HEK293 (cell line): ENCODE measurements around the gene KRABD2.
A peak's percentile ranks its signal among the peaks of the same experiment; 100 is the strongest.

Experiments used
- CTCF ChIA-PET: fragments of 350-600 bp; formaldehyde crosslinking; extraction: SDS; loops from one replicate; lab custom pipeline; 2021; ENCODE audit warnings: antibody characterized with exemption; lab: Yijun Ruan, JAX
- POLR2A ChIA-PET: fragments of 300-600 bp; formaldehyde crosslinking; extraction: SDS; loops from one replicate; lab custom pipeline; 2020; ENCODE audit warnings: antibody characterized with exemption, inconsistent platforms; lab: Yijun Ruan, JAX
- H3K27ac ChIP-seq: fragments of 200-500 bp; sonication (Bioruptor generic); 2 replicates; pipeline ENCODE4 v1.5.1; 2014; ENCODE audit warnings: low read depth, low read length, control low read depth, inconsistent platforms; ENCODE audit errors: extremely low read depth
- H3K36me3 ChIP-seq, 2 experiments: fragments of 200-500 bp in 1 of 2; sonication (Bioruptor generic) in 1 of 2; 1 replicate in 1 of 2; 2 replicates in 1 of 2; pipeline ENCODE4 v1.5.1; 2014 to 2017; ENCODE audit warnings: inconsistent platforms in 2 of 2, low read length in 2 of 2; ENCODE audit not compliant: control insufficient read depth in 2 of 2, insufficient read depth in 1 of 2
- H3K4me1 ChIP-seq: fragments of 200-500 bp; sonication (Bioruptor generic); 2 replicates; pipeline ENCODE4 v1.5.1; 2014; ENCODE audit warnings: mild to moderate bottlenecking, low read length, inconsistent platforms; ENCODE audit not compliant: control insufficient read depth, insufficient read depth
- H3K4me3 ChIP-seq: 2 replicates; pipeline ENCODE4 v1.5.1; 2011; ENCODE audit warnings: low read depth, mild to moderate bottlenecking, control low read depth, low read length, moderate library complexity
- H3K9me3 ChIP-seq: fragments of 200-500 bp; sonication (Bioruptor generic); 2 replicates; pipeline ENCODE4 v1.5.1; 2014; ENCODE audit warnings: low read depth, low read length, inconsistent platforms; ENCODE audit not compliant: control insufficient read depth, insufficient read depth
- REST ChIP-seq: fragments of 450-650 bp; formaldehyde crosslinking; IDR thresholded peaks from 2 replicates; pipeline ENCODE4 v1.5.1; 2016; ENCODE audit warnings: missing biosample characterization, missing genetic modification characterization
- WT1 ChIP-seq: fragments of 450-650 bp; formaldehyde crosslinking; IDR thresholded peaks from 2 replicates; pipeline ENCODE4 v1.5.1; 2016; ENCODE audit warnings: missing biosample characterization, missing genetic modification characterization
- ZBTB21 ChIP-seq: fragments of 450-650 bp; formaldehyde crosslinking; IDR thresholded peaks from 2 replicates; pipeline ENCODE4 v1.5.1; 2017; ENCODE audit warnings: missing biosample characterization, missing genetic modification characterization
- ZFP37 ChIP-seq: fragments of 450-650 bp; formaldehyde crosslinking; IDR thresholded peaks from 2 replicates; pipeline ENCODE4 v1.5.1; 2016; ENCODE audit warnings: missing biosample characterization, missing genetic modification characterization
- ZNF112 ChIP-seq: fragments of 450-650 bp; formaldehyde crosslinking; IDR thresholded peaks from 2 replicates; pipeline ENCODE4 v1.5.0; 2017; ENCODE audit warnings: missing biosample characterization, missing genetic modification characterization
- ZNF184 ChIP-seq: fragments of 450-650 bp; IDR thresholded peaks from 2 replicates; pipeline ENCODE4 v1.5.1; 2018; ENCODE audit warnings: missing biosample characterization, mild to moderate bottlenecking, missing genetic modification characterization
- ZNF292 ChIP-seq: fragments of 450-650 bp; formaldehyde crosslinking; IDR thresholded peaks from 2 replicates; pipeline ENCODE4 v1.5.1; 2016; ENCODE audit warnings: low read depth, missing biosample characterization, missing genetic modification characterization, borderline replicate concordance
- ZNF302 ChIP-seq: fragments of 450-650 bp; formaldehyde crosslinking; IDR thresholded peaks from 2 replicates; pipeline ENCODE4 v1.5.1; 2016; ENCODE audit warnings: missing biosample characterization, missing genetic modification characterization, low read depth
- ZNF335 ChIP-seq: fragments of 450-650 bp; formaldehyde crosslinking; conservative IDR thresholded peaks from 2 replicates; pipeline ENCODE4 v1.5.1; 2016; ENCODE audit warnings: missing biosample characterization, missing genetic modification characterization
- ZNF391 ChIP-seq: fragments of 450-650 bp; formaldehyde crosslinking; IDR thresholded peaks from 2 replicates; pipeline ENCODE4 v1.5.1; 2016; ENCODE audit warnings: low read depth, missing biosample characterization, missing genetic modification characterization, borderline replicate concordance
- ZNF404 ChIP-seq: fragments of 450-650 bp; formaldehyde crosslinking; IDR thresholded peaks from 2 replicates; pipeline ENCODE4 v1.5.1; 2017; ENCODE audit warnings: missing biosample characterization, missing genetic modification characterization
- ZNF488 ChIP-seq: fragments of 450-650 bp; formaldehyde crosslinking; IDR thresholded peaks from 2 replicates; pipeline ENCODE4 v1.5.1; 2016; ENCODE audit warnings: missing biosample characterization, missing genetic modification characterization
- ZNF585B ChIP-seq: fragments of 450-650 bp; formaldehyde crosslinking; IDR thresholded peaks from 2 replicates; pipeline ENCODE4 v1.5.1; 2016; ENCODE audit warnings: missing biosample characterization, missing genetic modification characterization
- ZNF610 ChIP-seq: fragments of 450-650 bp; formaldehyde crosslinking; IDR thresholded peaks from 2 replicates; pipeline ENCODE4 v1.5.1; 2016; ENCODE audit warnings: missing biosample characterization, missing genetic modification characterization, borderline replicate concordance
- ZNF654 ChIP-seq: fragments of 450-650 bp; formaldehyde crosslinking; IDR thresholded peaks from 2 replicates; pipeline ENCODE4 v1.5.1; 2016; ENCODE audit warnings: low read depth, missing biosample characterization, missing genetic modification characterization
- TF ChIP-seq, protein P1 (sequence below): fragments of 450-650 bp; formaldehyde crosslinking; IDR thresholded peaks from 2 replicates; pipeline ENCODE4 v1.5.1; 2016; ENCODE audit warnings: missing biosample characterization, missing genetic modification characterization, borderline replicate concordance

The KRABD2 gene

GRCh38 chr17:8360751-8361150 is 15.8 kb downstream of the KRABD2 start:
- no peak overlapping the region for H3K4me3 ChIP-seq
- H3K36me3 ChIP-seq = peaks cover 0 to 9% of the 10 kb centered on the region in 2 experiments; a peak in 2 of 3 replicates
- H3K4me1 ChIP-seq = peaks cover 15% of the 10 kb centered on the region
- POLR2A ChIA-PET = interaction anchor here (0.7 to 1.2 kb wide), 3 partner anchors 15 to 16 kb away, joined by 3 to 6 read pairs (median 4); partner anchors contain the start of gene KRABD2
- H3K9me3 ChIP-seq = no peaks in the 10 kb centered on the region
- CTCF ChIA-PET = interaction anchor here (2.0 kb wide), 1 partner anchor 16 kb away, joined by 9 read pairs; the partner anchor contains the start of gene KRABD2
- H3K27ac ChIP-seq = no peak overlapping the region
- TF ChIP-seq ZNF184 (tag by site-specific recombination) (no peak), ZNF391 (tag by site-specific recombination) (no peak), ZNF112 (tag by site-specific recombination) (no peak), ZNF302 (tag by site-specific recombination) (no peak), REST (tag by site-specific recombination) (no peak), ZNF654 (no peak), ZNF610 (tag by site-specific recombination) (no peak), ZNF292 (tag by site-specific recombination) (no peak), ZNF488 (no peak), ZFP37 (tag by site-specific recombination) (no peak), WT1 (tag by site-specific recombination) (no peak)

DNA sequence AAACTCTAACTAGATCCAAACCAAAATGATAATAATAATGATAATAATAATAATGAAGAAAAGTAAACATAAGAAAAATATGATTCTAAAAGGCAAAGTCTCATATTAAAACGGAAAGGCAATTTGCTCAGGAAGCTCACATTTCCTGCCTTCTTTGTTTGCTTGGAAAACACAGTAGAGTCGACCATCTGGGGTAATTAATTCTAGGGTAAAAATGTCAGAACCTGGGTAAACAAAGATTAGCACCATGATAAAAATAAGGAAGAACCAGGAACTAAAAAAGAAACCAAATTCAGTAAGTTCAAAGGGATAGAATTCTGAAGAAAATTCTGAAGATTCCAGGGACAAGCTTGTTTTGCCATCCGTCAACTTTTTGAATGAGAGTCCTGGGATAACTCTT is 16.2 kb downstream of the KRABD2 start:
- Histone ChIP-seq H3K27ac (no peak overlapping the region), H3K4me3 (no peak overlapping the region), H3K36me3 (peaks cover 0 to 7% of the 10 kb centered on the region in 2 experiments; a peak in 2 of 3 replicates), H3K9me3 (no peaks in the 10 kb centered on the region), H3K4me1 (peaks cover 15% of the 10 kb centered on the region)
- CTCF ChIA-PET = interaction anchor here (0.6 to 1.5 kb wide), 2 partner anchors 17 to 1092 kb away, joined by 3 to 4 read pairs; partner anchors contain the start of gene KRABD2
- no peak for TF ChIP-seq ZNF404 (tag by site-specific recombination)
- TF ChIP-seq, protein P1, sequence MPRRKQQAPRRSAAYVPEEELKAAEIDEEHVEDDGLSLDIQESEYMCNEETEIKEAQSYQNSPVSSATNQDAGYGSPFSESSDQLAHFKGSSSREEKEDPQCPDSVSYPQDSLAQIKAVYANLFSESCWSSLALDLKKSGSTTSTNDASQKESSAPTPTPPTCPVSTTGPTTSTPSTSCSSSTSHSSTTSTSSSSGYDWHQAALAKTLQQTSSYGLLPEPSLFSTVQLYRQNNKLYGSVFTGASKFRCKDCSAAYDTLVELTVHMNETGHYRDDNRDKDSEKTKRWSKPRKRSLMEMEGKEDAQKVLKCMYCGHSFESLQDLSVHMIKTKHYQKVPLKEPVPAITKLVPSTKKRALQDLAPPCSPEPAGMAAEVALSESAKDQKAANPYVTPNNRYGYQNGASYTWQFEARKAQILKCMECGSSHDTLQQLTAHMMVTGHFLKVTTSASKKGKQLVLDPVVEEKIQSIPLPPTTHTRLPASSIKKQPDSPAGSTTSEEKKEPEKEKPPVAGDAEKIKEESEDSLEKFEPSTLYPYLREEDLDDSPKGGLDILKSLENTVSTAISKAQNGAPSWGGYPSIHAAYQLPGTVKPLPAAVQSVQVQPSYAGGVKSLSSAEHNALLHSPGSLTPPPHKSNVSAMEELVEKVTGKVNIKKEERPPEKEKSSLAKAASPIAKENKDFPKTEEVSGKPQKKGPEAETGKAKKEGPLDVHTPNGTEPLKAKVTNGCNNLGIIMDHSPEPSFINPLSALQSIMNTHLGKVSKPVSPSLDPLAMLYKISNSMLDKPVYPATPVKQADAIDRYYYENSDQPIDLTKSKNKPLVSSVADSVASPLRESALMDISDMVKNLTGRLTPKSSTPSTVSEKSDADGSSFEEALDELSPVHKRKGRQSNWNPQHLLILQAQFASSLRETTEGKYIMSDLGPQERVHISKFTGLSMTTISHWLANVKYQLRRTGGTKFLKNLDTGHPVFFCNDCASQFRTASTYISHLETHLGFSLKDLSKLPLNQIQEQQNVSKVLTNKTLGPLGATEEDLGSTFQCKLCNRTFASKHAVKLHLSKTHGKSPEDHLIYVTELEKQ (tag by site-specific recombination) = no peak
- TF ChIP-seq ZNF335 (tag by site-specific recombination) = 0 out of 2 replicates have a peak, but pooled peaks have one; percentile 47
- TF ChIP-seq ZNF585B (tag by site-specific recombination) = no peak
- no peak for TF ChIP-seq ZBTB21 (tag by site-specific recombination)
- POLR2A ChIA-PET = interaction anchor here (1.0 kb wide), 1 partner anchor 16 kb away, joined by 6 read pairs; the partner anchor contains the start of gene KRABD2
